ENCODE measurements around the gene PARL.

DNA sequence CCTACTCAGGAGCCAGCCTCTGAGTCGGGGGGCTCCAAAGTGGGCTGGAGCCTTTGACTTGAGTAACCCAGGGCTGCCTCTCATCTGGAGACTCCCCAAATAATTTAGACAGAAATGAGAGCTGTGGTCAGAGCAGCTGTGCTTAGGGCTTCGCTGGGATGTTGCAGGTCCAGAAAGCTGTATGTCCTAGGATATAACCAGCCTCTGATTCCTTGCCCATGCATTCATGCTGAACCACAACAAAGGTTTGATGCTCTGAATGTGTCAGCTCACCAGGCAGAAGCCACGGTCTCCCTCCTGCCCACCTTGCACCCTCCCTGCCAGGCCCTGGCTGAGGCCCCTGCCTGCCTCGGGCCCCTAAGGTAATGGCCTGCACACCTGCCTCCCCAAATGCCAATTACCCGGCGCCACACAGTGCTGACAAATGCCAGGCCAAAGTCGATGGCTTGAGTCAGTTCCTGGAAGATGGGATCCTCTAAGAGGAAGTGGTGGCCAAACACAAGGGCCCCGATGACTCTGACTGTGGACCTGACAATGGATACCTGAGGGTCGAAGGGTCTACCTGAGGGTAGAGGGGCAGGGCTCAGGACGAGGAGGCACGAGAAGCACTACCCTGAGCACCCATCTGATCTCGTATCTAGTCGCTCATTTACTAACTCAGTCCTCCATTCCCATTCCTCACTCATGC is 21.7 kb upstream of the PARL start:
- TF ChIP-seq, protein P1, sequence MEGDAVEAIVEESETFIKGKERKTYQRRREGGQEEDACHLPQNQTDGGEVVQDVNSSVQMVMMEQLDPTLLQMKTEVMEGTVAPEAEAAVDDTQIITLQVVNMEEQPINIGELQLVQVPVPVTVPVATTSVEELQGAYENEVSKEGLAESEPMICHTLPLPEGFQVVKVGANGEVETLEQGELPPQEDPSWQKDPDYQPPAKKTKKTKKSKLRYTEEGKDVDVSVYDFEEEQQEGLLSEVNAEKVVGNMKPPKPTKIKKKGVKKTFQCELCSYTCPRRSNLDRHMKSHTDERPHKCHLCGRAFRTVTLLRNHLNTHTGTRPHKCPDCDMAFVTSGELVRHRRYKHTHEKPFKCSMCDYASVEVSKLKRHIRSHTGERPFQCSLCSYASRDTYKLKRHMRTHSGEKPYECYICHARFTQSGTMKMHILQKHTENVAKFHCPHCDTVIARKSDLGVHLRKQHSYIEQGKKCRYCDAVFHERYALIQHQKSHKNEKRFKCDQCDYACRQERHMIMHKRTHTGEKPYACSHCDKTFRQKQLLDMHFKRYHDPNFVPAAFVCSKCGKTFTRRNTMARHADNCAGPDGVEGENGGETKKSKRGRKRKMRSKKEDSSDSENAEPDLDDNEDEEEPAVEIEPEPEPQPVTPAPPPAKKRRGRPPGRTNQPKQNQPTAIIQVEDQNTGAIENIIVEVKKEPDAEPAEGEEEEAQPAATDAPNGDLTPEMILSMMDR (IDR thresholded peaks at IDR 0.05) = no peak
- TF ChIP-seq POLR2A (IDR thresholded peaks at IDR 0.05) = no peak
